Endodermal cell (in vitro differentiated cells): ENCODE measurements around the gene OXCT1. TPM values are rescaled to one million over a fixed set of nuclear protein-coding genes. Genes with fewer than 3 reads are reported as not detected.

Experiments
- DNase-seq: peaks from one replicate; pipeline ENCODE4 v3.0.0-alpha.2; 2017
- H3K27ac ChIP-seq: 2 replicates; pipeline ENCODE4 v1.5.1; 2013; ENCODE audit warnings: mild to moderate bottlenecking, low read depth, low read length, moderate library complexity
- H3K27me3 ChIP-seq: 2 replicates; pipeline ENCODE4 v1.6.1; 2013; ENCODE audit warnings: mild to moderate bottlenecking, low read length, moderate library complexity; ENCODE audit not compliant: insufficient read depth, control insufficient read depth, poor library complexity, severe bottlenecking
- H3K36me3 ChIP-seq: 2 replicates; pipeline ENCODE4 v1.7.0; 2013; ENCODE audit warnings: mild to moderate bottlenecking, low read length, moderate library complexity; ENCODE audit not compliant: control insufficient read depth, insufficient read depth
- H3K4me1 ChIP-seq: one replicate; pipeline ENCODE4 v1.7.0; 2013; ENCODE audit warnings: low read length; ENCODE audit not compliant: control insufficient read depth, insufficient read depth
- H3K4me3 ChIP-seq: 2 replicates; pipeline ENCODE4 v1.5.1; 2013; ENCODE audit warnings: mild to moderate bottlenecking, low read length, moderate library complexity
- H3K9ac ChIP-seq: 2 replicates; pipeline ENCODE4 v1.6.1; 2013; ENCODE audit warnings: mild to moderate bottlenecking, low read length, moderate library complexity; ENCODE audit not compliant: poor library complexity, severe bottlenecking; ENCODE audit errors: extremely low read depth
- H3K9me3 ChIP-seq: 2 replicates; pipeline ENCODE4 v1.6.1; 2013; ENCODE audit warnings: mild to moderate bottlenecking, low read length, moderate library complexity; ENCODE audit not compliant: control insufficient read depth
- H3K27ac Mint-ChIP-seq: 2 replicates; pipeline ENCODE4 v1.8.0; 2020; ENCODE audit warnings: mixed read lengths
- H3K27me3 Mint-ChIP-seq: 2 replicates; pipeline ENCODE4 v1.8.0; 2021; ENCODE audit warnings: mild to moderate bottlenecking, mixed read lengths; ENCODE audit not compliant: insufficient read depth
- H3K36me3 Mint-ChIP-seq: 2 replicates; pipeline ENCODE4 v1.8.0; 2020; ENCODE audit warnings: low read depth, mixed read lengths
- H3K4me1 Mint-ChIP-seq: 2 replicates; pipeline ENCODE4 v1.8.0; 2020; ENCODE audit warnings: mixed read lengths
- H3K4me3 Mint-ChIP-seq: 2 replicates; pipeline ENCODE4 v1.8.0; 2020; ENCODE audit warnings: mild to moderate bottlenecking, moderate library complexity, mixed read lengths
- H3K9me3 Mint-ChIP-seq: 2 replicates; pipeline ENCODE4 v1.8.0; 2020; ENCODE audit warnings: mild to moderate bottlenecking, mixed read lengths
- CTCF ChIP-seq: fragments of 200-600 bp; sonication (generic); conservative IDR thresholded peaks from 2 replicates; pipeline ENCODE4 v1.5.0; 2021; ENCODE audit warnings: antibody characterized with exemption, mild to moderate bottlenecking
- WGBS, 2 experiments: methylation state at CpG; one replicate each; pipeline versions ENCODE4 v1.1.5 to v1.1.7; 2013; ENCODE audit warnings: missing lambda C conversion rate in 2 of 2, mixed read lengths in 1 of 2; ENCODE audit not compliant: insufficient coverage in 1 of 2, insufficient read length in 1 of 2; 5-methylcytosine and 5-hydroxymethylcytosine counted together
- total RNA-seq, 2 donors: library from RNA; stranded (reverse); fragmentation: NEBNext Ultra II Directional in 1 of 2; extraction: Animal tissue kit (Norgen Biotek cat#: 25700) in 1 of 2; gene quantifications; 2 replicates in 1 of 2; 3 replicates in 1 of 2; pipeline ENCODE4 v1.2.1, GENCODE V29; 2021

OXCT1 gene
- total RNA-seq, 2 donors from 2014 or later, result 24.5 to 25.1 TPM

DNA sequence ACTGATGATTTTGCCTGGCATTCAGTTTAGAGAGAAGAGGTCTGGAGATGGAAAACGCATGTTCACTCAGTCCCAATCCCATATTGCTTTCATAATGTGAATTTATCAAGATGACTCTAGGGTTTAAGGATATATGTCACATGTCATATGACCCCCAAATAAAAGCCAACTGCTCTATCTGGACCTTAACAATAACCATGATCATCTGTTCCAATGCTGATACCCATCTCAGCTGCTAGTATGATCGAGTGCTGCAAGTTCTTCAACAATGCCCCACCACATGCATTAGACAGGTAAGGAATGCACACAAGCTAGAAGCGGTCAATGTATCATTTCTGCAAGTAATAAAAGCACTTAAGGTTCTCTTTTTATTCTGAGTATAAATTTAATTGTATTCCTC lies 91.8 kb downstream of the OXCT1 start:
- Histone ChIP-seq H3K27me3 (no peaks in the 10 kb centered on the region), H3K4me1 (no peaks in the 10 kb centered on the region), H3K27ac (no peak overlapping the region), H3K9ac (no peak overlapping the region), H3K9me3 (no peaks in the 10 kb centered on the region), H3K36me3 (no peaks in the 10 kb centered on the region), H3K4me3 (no peak overlapping the region)
- no peak for TF ChIP-seq CTCF
- WGBS, 2 experiments, result 90 to 100% methylated on average over 1 to 3 of the region's 3 CpGs
- H3K4me3 Mint-ChIP-seq, result no peak overlapping the region
- no peaks in the 10 kb centered on the region for H3K9me3 Mint-ChIP-seq
- DNase-seq, result no peak
- H3K36me3 Mint-ChIP-seq, result peaks cover 6% of the 10 kb centered on the region
- H3K27ac Mint-ChIP-seq, result no peak overlapping the region
- no peaks in the 10 kb centered on the region for H3K27me3 Mint-ChIP-seq
- H3K4me1 Mint-ChIP-seq, result peaks cover 8% of the 10 kb centered on the region

- Mint-ChIP-seq H3K4me3 (no peak overlapping the region), H3K9me3 (no peaks in the 10 kb centered on the region), H3K4me1 (peaks cover 8% of the 10 kb centered on the region), H3K27ac (no peak overlapping the region), H3K27me3 (no peaks in the 10 kb centered on the region), H3K36me3 (peaks cover 3% of the 10 kb centered on the region)
- H3K9ac ChIP-seq, result no peak overlapping the region
- WGBS, 2 experiments, result 97 to 100% methylated on average over 1 of the region's 2 CpGs
- H3K27me3 ChIP-seq, result no peaks in the 10 kb centered on the region
- H3K4me1 ChIP-seq, result no peaks in the 10 kb centered on the region
- DNase-seq, result no peak
- no peaks in the 10 kb centered on the region for H3K9me3 ChIP-seq
- no peak for TF ChIP-seq CTCF
- no peak overlapping the region for H3K4me3 ChIP-seq
- no peaks in the 10 kb centered on the region for H3K36me3 ChIP-seq
- no peak overlapping the region for H3K27ac ChIP-seq
These were observed 93.8 kb downstream of the OXCT1 start for GRCh38 chr5:41776435-41776834.

DNA sequence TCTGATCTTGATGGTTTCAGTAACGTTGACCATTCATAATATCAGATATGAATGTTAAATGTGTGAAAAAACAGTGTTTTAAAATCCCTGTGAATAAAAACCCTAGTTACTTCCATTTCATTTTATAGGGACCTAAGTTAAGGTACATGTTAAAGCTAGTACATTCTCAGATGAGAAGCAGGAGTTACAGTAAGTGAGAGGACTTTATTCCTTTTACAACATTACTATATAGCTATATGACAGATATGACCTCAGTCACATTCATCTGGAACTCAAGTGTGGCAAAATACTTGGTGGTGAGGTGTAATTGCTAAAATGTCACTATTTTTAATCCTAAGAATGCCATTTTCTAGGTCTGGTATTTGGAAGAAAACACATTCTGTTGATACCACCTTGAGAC lies 96.4 kb downstream of the OXCT1 start:
- no peaks in the 10 kb centered on the region for H3K4me1 ChIP-seq
- H3K36me3 ChIP-seq, result no peaks in the 10 kb centered on the region
- no peak overlapping the region for H3K4me3 Mint-ChIP-seq
- H3K4me3 ChIP-seq, result no peak overlapping the region
- no peak for DNase-seq
- H3K27me3 ChIP-seq, result no peaks in the 10 kb centered on the region
- H3K27ac ChIP-seq, result no peak overlapping the region
- 100% methylated on average over 1 of the region's 1 CpG; no CpG with 5 or more reads in 1 of the 2 experiments for WGBS, 2 experiments
- TF ChIP-seq CTCF, result no peak
- H3K27ac Mint-ChIP-seq, result no peak overlapping the region
- no peaks in the 10 kb centered on the region for H3K9me3 Mint-ChIP-seq
- no peaks in the 10 kb centered on the region for H3K27me3 Mint-ChIP-seq
- H3K9ac ChIP-seq, result no peak overlapping the region
- H3K4me1 Mint-ChIP-seq, result peaks cover 8% of the 10 kb centered on the region
- H3K36me3 Mint-ChIP-seq, result no peaks in the 10 kb centered on the region
- no peaks in the 10 kb centered on the region for H3K9me3 ChIP-seq
